ENCODE results near the gene TMEM270. TPM values are rescaled to one million over a fixed set of nuclear protein-coding genes. Genes with fewer than 3 reads are reported as not detected.

Gene TMEM270
- total RNA-seq, 2 experiments from 2014 or later = not detected

DNA sequence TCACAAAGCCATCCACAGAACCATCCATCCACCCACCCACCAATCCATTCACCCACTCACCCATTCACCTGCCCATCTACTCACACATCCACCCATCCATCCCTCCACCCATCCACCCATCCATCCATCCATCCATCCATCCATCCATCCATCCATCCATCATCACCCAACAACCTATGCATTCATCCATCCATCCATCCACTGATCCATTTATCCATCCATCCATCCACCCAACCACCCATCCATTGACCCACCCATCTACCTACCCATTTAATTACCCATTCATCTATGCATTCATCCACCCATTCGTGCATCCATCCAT is 5.4 kb downstream of the TMEM270 start:
- no peak for ATAC-seq (ENCODE audit: poor library complexity)
- Histone ChIP-seq H3K27ac (ENCODE audit: low read depth in 1 of 2, low read length in 2 of 2) (no peak overlapping the region), H3K4me3 (ENCODE audit: low read length) (no peak overlapping the region), H3K36me3 (ENCODE audit: insufficient read depth, low read length) (no peaks in the 10 kb centered on the region), H3K9me3 (ENCODE audit: control insufficient read depth in 1 of 2, insufficient read depth in 1 of 2, low read length in 2 of 2) (no peaks in the 10 kb centered on the region), H3K4me1 (ENCODE audit: insufficient read depth, low read length) (no peaks in the 10 kb centered on the region), H3K27me3 (ENCODE audit: control insufficient read depth in 1 of 2, insufficient read depth in 2 of 2, low read length in 2 of 2) (no peaks in the 10 kb centered on the region)
- Mint-ChIP-seq H3K4me3 (no peak overlapping the region), H3K4me1 (ENCODE audit: low read depth) (no peaks in the 10 kb centered on the region), H3K27ac (no peak overlapping the region), H3K27me3 (no peaks in the 10 kb centered on the region), H3K36me3 (ENCODE audit: low read depth) (no peaks in the 10 kb centered on the region), H3K9me3 (no peaks in the 10 kb centered on the region)
- intact Hi-C loops (cut with DNase I, micrococcal nuclease) = no loop called here
- ChIA-PET POLR2A (no interaction called here), CTCF (interaction anchor here (1.4 kb wide), 1 partner anchor 12 kb away, joined by 3 read pairs; no protein-coding TSS in a partner anchor)
- DNase-seq = no peak
- TF ChIP-seq, protein P1, sequence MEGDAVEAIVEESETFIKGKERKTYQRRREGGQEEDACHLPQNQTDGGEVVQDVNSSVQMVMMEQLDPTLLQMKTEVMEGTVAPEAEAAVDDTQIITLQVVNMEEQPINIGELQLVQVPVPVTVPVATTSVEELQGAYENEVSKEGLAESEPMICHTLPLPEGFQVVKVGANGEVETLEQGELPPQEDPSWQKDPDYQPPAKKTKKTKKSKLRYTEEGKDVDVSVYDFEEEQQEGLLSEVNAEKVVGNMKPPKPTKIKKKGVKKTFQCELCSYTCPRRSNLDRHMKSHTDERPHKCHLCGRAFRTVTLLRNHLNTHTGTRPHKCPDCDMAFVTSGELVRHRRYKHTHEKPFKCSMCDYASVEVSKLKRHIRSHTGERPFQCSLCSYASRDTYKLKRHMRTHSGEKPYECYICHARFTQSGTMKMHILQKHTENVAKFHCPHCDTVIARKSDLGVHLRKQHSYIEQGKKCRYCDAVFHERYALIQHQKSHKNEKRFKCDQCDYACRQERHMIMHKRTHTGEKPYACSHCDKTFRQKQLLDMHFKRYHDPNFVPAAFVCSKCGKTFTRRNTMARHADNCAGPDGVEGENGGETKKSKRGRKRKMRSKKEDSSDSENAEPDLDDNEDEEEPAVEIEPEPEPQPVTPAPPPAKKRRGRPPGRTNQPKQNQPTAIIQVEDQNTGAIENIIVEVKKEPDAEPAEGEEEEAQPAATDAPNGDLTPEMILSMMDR (IDR thresholded peaks at IDR 0.05) = no peak

DNA sequence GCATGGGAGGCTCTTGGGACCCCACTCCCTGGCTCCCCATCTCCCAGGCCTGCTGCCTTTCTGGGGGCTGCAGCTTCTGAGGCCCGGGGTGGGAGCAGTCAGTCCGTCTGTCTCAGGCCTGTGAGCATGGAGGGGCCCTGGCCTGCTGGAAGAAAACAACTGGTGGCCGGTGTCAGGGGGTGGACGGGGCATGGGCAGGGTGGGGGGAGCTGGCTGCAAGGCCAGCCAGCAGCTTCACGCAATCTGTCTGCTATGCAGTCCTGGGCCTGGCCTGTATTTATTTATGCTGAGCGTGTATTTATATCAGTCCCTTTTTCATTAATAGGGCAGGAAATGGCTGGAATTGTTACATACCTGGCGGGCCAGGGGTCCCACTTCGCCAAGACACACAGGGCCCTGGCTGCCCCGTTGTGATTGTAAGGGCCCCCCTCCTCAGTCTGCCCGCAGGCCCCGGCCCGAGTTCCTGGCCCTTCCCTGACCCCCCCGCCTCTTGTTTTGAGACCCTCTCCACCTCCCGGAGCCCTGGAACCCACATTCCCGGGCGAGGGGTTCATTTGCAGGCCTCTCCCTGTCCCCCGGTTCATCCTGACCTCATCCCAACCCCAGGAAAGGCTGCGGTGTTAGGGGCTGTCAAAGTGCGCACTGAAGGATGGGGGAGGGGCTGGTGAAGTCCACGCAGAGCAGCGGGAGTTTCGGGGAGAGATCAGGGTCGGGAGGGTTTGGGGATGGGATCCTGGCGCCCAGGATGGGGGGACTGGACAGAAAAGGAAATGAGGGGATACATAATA is 8.2 kb downstream of the TMEM270 start:
- intact Hi-C loops (cut with DNase I, micrococcal nuclease) = no loop called here
- H3K27me3 ChIP-seq (ENCODE audit: control insufficient read depth in 1 of 2, insufficient read depth in 2 of 2, low read length in 2 of 2) = no peaks in the 10 kb centered on the region
- Mint-ChIP-seq H3K4me3 (no peak overlapping the region), H3K9me3 (no peaks in the 10 kb centered on the region), H3K27ac (no peak overlapping the region), H3K27me3 (no peaks in the 10 kb centered on the region), H3K4me1 (ENCODE audit: low read depth) (no peaks in the 10 kb centered on the region), H3K36me3 (ENCODE audit: low read depth) (no peaks in the 10 kb centered on the region)
- no peaks in the 10 kb centered on the region for H3K9me3 ChIP-seq (ENCODE audit: control insufficient read depth in 1 of 2, insufficient read depth in 1 of 2, low read length in 2 of 2)
- ChIA-PET POLR2A (no interaction called here), CTCF (no interaction called here)
- TF ChIP-seq, protein P1 (IDR thresholded peaks at IDR 0.05) = no peak
- no peak overlapping the region for H3K4me3 ChIP-seq (ENCODE audit: low read length)
- no peaks in the 10 kb centered on the region for H3K4me1 ChIP-seq (ENCODE audit: insufficient read depth, low read length)
- DNase-seq = no peak
- ATAC-seq (ENCODE audit: poor library complexity) = no peak
- no peak overlapping the region for H3K27ac ChIP-seq (ENCODE audit: low read depth in 1 of 2, low read length in 2 of 2)
- no peaks in the 10 kb centered on the region for H3K36me3 ChIP-seq (ENCODE audit: insufficient read depth, low read length)

DNA sequence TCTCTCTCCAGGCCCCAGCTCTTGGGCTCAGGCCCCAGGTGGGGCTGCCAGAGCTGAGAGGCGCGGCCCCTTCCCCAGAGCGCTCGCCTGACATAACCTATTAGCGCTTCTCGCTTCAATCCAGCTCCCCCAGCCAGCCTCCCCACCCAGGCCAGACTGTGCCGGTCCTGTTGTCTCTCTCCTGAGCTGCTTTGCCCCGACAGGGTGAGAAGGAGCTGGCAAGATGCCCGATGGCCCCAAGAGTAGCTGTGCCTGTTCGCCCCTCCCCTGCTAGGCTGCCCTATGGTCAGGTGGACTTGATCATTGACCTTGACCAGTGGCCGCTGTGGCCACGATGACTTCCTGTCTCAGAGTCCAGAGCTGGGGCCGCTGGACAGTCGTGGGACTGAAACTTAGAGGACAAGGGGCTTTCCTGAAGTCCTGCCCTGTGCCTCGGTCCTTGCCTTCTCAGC is 9.1 kb downstream of the TMEM270 start:
- CTCF ChIA-PET = no interaction called here
- Histone ChIP-seq H3K27me3 (ENCODE audit: control insufficient read depth in 1 of 2, insufficient read depth in 2 of 2, low read length in 2 of 2) (no peaks in the 10 kb centered on the region), H3K36me3 (ENCODE audit: insufficient read depth, low read length) (no peaks in the 10 kb centered on the region), H3K4me3 (ENCODE audit: low read length) (no peak overlapping the region), H3K4me1 (ENCODE audit: insufficient read depth, low read length) (no peaks in the 10 kb centered on the region), H3K9me3 (ENCODE audit: control insufficient read depth in 1 of 2, insufficient read depth in 1 of 2, low read length in 2 of 2) (no peaks in the 10 kb centered on the region), H3K27ac (ENCODE audit: low read depth in 1 of 2, low read length in 2 of 2) (no peak overlapping the region)
- Mint-ChIP-seq H3K27me3 (no peaks in the 10 kb centered on the region), H3K4me3 (no peak overlapping the region), H3K27ac (no peak overlapping the region), H3K4me1 (ENCODE audit: low read depth) (no peaks in the 10 kb centered on the region), H3K36me3 (ENCODE audit: low read depth) (no peaks in the 10 kb centered on the region), H3K9me3 (no peaks in the 10 kb centered on the region)
- DNase-seq = no peak
- POLR2A ChIA-PET = no interaction called here
- intact Hi-C loops (cut with DNase I, micrococcal nuclease) = no loop called here
- TF ChIP-seq, protein P1 (IDR thresholded peaks at IDR 0.05) = no peak
- ATAC-seq (ENCODE audit: poor library complexity) = no peak

Data from CD4-positive, alpha-beta T cell (primary cell).